HG02763 (cell line): ENCODE data around the gene KLHL29.

Source experiments
- ATAC-seq: cut with Tn5 transposase; IDR thresholded peaks from one replicate; pipeline ENCODE4 v1.9.1; 2021; ENCODE audit warnings: mild to moderate bottlenecking, moderate library complexity; ENCODE audit not compliant: unreplicated experiment

KLHL29 gene

DNA sequence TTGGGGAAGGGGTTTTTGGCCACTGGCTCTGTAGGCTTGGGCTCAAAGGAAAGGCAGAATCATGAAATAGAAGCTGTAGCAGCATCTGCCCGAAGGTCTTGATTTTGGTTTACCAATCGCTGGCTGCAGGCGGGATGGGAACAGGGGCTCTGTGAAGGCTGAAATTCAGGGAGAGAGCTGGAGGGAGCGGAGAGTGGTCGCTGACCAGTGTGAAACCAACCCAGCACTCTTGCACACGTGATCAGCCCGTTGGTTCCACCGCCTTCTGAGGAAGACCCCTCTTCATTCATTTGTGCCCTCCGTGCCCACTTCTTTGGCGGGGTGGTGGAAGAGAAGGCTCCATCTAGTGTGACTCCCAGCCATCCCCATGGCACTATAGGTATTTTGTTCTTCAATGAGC lies 82.6 kb downstream of the KLHL29 start:
- ATAC-seq, result no peak

DNA sequence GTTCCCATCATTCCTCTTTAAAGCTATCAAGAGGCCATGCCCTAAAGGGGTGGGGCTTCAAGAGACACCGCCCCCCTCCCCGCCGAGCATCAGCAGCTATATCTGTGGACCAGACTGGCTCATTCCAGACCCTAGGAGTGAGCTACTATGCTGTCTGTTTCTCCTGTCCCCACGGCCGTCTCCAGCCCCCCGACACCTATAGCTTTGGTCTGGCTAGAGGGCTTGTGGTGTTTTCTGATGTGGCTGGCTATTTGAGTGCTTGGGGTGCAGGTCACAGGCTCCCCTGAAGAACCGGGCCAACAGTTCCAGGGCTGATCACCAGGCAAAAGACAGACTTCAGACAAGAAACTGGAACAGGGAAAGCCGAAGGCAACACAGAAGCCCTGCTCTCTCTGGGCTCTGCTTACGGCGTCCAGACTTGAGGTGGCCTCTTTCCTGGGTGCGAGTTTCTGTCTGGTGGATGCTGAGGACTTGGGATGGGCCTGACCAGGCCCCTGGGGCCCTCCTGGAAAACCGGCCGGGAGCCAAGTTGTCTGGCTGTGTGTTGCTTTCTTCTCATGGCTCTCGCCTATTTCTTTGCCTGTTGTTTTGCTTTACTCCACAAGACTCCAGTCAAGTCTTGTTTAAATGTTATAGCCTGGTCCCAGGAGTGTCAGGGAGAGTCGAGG lies 83.6 kb downstream of the KLHL29 start:
- no peak for ATAC-seq

DNA sequence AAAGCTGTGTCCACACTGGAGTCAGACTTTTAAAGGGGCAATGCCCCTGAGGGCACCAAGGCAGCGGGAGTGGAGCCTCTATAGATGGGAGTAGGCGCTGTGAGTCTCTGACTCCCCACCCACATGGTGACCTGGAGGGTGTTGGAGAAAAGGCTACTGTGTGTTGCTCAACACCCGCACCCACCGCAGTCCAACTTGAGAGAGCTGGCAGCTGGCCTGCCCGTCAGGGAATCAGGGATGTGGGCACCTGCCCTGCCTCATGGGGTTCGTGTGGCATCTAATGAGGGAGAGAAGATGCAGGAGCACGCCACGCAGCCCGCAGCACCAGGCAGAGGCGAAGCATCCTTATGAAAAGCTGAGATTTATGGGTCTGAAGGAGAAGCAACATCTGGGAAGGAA lies 84.2 kb downstream of the KLHL29 start:
- ATAC-seq, result no peak

DNA sequence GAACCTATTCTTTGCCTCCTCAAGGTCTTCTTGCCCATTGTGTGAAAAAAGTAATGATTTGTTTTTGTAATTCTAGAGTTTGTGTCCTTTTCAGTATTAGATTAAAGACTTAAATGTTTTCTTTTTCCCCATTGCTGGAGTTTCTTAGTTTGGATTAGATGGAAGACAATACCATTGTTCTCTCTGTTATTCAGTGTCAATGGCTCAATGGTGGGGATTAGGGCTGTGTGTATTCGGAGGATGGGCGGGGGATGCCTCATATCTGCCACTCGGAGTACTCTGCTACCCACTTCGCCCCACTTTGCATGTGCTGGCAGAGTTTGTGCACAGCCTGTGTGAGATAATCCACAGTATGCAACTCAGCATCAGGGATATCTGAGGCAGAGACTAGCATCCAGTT lies 90.1 kb downstream of the KLHL29 start:
- ATAC-seq, result no peak

DNA sequence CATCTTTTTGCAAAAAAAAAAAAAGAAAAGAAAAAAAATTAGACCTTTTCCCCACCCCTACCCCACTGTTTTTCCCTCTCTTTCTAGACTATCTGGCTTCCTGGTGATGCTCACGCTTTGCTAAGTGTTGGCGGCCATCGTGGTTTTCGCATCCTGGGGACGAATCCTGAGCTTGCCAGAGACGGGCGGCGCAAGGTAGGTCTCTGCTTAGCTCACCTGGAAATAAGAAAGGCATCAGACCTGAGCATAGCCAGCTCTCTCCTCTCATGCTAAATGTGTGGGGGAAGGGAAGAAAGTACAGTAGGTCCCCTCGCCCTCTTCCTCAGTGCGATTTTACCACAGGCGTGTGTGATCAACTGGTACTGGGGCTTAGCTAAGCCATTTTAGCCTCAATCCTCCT lies 90.5 kb downstream of the KLHL29 start:
- ATAC-seq, result no peak

DNA sequence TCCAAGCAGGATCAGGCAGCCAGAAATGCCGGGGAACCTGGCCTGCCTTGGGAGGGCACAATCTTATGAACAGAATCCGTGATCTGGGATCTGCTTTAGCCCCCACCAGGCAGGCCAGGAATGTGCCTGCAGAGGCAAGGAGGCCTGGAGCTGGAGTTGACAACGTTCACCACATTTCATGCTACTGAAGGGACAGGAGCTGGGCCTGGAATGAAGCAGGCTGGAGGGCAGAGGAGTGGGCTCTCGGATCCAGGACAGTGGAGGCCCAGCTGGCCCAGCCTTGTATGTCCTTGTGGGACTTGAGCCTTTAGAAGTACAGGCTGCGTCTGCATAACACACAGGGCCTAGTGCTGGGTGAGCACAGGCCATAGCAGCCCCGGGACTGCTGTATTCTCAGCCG lies 91.8 kb downstream of the KLHL29 start:
- ATAC-seq, result no peak

DNA sequence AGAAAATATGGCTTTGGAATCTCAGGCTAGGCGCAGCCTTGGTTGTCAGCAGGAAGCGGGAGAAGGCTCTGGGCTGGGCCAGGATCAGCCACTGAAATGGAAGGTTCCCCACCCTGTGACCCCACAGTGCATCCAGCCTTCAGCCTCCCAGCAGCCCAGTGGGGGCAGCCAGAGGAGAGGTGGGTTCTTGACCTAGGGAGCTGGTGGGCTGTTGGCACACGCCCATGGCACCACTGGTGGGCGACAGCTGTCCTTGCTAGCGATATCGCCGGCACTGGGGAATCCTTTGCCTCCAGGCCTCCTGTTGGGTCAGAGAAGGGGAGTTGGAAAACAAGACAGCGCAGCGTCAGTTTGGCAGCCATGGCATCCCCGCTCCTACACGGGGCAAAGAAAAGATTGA lies 92.4 kb downstream of the KLHL29 start:
- ATAC-seq, result no peak

DNA sequence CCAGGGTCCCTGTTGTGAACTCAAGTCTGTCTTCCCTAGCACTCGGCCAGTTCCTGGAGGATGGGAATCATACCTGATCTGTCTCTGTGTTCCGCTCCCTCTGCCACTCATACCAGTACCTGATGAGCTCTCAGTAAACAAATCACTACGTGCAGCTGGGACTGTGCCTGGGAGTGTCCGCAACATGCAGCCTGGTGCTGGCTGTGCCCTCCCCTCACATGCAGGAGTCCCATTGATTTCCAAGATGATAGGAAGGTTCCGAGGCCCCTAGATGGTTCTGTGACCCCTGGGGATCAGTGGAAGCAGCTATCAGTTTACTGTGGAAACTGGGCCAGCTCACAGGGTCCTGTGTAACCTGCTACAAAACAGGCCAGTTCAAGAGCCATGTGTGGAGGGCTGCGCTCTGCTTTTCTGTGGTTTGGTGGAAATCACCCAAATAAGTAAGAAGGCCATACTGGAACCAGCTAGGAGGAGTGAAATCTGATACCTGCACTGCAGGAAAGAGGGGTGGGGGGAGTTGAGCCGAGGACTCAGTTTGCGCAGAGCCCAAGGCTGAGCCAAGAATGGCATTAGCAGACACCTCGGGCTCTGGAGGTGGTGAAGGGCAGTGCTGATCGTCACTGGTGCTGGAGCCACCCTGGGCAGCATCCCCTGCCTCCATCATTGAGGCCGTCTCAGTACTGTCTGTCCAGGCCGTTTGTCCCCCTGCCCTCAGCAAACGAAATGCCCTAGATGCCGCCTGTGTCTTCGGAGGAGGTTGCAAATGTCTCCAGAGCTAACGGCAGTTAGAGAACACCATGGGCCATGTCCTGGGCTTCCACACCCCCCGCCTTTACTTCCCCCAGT lies 93.3 kb downstream of the KLHL29 start:
- ATAC-seq, result no peak

DNA sequence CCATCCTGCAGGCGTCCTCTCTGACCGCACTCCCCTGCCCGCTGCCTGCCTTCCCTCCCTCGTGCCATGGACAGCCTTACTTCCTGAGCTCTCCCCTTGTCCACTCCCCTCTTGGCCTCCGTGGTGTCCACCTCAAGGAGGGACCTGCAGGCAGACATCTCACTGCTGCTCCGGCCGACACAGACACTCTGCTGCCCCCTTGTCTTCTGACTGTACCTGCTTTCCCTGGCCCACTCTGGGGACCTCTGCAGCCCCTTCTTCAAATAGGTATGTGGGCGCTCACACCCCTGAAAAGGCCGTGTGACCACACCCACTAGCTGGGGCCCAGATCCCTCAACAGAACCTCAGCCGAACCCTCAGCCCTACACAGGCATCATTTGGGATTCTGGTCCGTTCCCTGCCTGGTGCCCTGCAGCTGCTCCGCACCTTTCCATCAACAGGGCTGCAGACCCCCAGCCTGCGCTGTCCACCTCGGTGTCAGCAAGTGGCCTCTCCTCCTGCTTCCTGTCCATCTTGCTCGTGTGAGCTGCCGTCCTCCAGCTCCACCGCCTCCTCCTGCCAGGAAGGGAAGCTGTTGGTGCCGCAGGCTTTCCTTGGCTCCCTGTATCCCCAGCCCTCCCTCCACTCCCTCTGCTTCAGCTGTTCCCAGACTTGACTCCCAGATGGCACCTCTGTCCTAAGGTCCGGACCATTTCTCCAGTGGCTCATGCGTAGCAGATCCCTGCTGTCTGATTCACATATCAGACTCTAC lies 94.1 kb downstream of the KLHL29 start:
- ATAC-seq, result no peak

DNA sequence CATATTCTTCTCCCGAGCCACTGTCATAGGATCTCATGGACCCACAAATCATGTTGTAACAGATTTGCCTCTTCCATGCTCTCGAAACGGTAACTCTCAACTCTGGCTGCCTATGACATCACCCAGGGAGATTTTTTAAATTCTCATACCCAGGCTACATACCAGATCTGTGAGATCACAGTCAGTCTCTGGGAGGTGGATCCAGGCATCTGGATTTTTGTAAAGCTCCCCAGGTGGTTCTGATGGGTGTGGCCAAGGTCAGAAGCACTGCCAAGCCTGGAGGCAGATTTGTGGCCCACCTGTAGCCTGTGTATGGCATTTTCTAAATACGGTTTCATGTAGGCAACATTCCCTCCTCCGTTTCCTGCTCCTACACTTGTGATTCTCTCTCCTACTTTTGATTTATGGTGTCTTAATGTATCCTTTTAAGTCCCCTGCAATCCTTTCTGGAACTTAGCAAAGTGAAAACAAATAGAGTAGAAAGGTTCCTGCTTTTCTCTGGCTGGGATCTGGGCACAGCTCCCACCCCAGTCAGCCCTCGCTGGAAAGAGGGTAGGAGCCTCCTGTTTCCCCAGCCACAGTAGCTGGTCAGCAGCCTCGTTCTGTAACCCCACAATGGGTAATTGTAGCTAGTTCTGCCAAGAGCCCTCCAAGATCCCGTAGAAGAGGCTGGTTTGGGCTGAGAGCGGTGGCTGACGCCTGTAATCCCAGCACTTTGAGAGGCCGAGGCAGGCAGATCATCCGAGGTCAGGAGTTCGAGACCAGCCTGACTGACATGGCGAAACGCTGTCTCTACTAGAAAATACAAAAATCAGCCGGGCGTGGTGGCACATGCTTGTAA lies 96.2 kb downstream of the KLHL29 start:
- ATAC-seq, result no peak

DNA sequence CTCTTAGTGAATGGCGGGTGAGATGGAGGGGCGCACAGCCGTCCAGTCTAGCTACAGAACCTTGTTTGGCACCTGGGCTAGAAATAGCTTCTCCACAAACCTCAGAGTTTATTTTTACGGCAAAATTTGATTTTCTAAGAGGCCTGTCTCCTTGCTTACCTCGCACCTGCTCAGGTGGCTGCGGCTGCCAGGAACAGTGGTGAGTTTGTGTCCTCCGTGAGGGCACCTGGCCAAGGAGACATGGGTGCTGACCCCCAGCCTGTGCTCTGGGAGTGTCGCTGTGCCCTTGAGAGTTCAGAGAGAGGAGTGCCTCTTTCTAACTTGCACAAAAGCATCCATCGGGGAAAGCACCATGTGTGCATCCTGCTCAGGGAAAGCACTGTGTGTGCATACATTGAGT lies 97.2 kb downstream of the KLHL29 start:
- no peak for ATAC-seq

DNA sequence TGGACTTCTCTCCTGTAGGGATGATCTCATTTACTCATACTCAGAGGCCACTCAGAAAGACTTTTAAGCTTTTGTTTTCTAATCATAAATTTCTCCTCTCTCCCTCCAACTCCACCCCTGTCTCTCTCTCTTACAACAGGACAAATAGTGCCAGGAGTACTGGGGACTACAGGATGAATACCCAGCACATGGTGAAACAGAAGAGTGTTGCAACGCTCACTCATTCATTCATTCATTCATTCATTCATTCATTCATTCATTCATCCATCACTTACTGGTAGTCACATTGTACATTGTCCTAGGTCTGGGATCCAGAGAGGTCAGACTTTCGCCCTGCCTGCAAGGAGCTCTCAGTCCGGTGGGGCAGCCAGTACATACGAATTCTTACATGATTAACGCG lies 97.6 kb downstream of the KLHL29 start:
- ATAC-seq, result no peak

DNA sequence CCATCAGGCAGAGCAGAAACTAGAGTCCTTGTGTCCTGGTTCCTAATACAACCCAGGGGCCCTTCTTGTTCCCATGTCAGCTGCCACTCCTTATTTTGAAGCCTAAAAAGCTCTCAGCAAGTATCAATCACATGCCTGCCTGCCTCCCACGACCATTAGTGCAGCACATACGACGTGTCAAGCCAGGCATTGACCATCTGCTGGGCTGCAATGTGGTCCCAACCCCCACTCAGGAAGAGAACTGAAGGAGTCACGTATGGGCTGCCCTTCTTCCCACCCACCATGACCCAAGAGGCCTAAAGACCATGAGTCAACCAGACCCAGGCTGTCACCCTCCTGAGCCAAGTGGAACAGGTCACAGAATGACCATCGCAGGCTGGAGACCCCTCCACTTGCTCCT lies 98.8 kb downstream of the KLHL29 start:
- no peak for ATAC-seq

DNA sequence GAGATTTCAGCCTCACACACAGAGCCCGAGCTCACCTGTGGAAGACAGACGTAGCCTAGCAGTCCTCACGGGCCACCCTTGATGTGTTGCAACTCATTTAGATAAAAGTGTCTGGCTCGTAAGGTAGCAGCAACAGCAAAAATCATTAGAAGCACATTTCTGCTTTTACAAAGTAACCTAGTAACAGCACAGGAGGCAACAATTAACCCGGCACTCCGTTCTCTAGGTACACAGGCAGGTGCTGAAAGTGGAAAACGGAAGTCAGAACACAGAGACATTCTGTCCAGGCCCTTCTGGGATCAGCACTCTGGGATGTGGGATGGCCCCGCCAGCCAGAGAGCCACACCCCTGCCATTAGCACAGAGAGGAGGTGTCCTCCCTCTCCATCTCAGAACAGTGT lies 99.3 kb downstream of the KLHL29 start:
- ATAC-seq, result no peak

DNA sequence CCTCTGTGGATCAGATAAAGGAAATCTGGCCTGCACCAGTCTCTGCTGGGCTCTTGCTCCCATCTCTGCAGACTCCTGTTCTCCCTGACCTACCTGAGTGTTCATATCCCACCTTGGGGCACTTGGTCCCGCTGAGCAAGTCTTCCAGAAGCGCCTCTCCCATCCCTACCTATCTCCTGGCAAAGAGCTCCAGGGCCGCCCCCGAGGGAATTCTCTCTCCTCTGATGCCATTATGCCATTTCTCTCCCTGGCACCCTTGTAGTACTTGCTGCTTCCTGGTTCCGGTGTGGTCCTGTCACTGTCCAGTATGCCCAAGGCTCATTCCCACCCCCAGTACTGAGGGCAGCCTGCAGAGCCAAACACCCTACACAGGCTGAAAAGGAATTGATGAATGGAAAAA lies 99.8 kb downstream of the KLHL29 start:
- no peak for ATAC-seq

DNA sequence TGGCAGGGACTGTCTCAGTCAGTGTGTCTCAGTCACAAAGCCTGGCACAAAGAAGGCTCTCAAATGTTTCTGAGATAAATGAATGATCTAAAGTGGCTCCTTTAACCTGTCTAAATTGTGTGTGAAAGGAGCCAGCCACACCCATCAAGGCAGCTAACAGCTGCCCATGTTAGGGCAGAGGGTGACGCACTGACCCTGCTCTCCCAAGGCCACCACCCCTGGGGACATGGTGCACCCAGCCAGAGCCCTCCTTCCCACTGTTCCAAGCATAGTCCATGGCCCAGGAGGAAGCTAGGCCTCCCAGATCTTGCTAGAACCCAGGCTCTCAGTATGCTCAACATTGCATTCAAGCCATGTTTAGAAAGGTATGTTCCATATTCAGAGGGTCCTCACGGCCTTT lies 100.3 kb downstream of the KLHL29 start:
- ATAC-seq, result no peak

DNA sequence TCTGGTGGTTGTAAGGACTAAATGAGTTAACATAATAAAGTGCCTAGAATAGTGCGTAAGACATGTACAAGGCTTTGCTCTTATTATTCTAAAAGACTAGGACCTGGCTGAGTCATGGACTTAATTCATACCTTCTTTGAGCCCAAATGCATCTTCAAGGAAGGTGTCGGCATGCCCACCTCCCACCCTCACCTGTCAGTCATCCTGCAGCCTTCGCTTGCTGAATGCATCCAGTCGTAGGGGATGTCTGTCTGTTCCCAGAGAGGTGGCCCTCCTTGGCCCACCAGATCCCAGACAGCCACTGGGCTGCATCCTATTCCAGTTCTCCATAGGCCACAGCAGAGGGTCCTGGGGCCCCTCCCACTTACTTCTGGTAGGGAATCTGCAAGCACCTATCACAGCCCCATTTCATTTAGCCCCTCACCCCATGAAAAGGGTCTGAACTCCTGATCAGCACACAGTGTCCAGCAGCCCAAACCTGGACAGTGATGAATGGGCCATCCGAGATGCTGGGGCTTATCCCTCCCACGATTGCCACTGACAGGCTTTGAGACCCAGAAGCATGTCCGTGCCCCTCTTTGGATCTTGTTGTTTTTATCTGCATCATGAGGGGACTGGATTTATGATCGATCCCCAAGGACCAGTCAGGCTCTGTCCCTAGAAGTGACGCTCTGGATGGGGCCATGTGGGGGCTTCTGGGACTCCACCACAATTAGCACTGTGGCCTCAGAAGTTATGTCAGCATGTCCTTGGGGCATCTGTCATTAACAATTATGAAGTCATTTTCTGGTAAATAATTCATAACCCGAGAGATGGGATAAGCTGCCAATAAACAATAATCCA lies 101.1 kb downstream of the KLHL29 start:
- ATAC-seq, result no peak

DNA sequence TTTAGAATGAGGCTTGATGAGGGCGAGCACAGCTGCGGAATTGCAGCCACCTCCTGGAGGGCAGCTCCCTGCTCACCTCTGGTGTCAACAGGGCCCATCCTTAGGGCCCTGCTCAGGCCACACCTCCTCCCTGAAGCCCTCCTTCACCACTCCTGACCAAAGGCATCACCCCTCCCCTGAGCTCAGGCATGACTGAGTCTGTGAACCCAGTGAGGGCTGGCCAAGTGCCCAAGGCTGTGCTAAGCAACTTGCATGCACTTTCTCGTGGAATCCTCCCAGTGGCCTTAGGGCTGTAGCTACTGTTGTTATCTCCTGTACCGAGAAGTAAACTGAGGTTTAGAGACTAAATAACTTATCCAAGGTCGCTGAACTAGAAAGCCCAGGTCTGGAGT lies 101.7 kb downstream of the KLHL29 start:
- no peak for ATAC-seq

DNA sequence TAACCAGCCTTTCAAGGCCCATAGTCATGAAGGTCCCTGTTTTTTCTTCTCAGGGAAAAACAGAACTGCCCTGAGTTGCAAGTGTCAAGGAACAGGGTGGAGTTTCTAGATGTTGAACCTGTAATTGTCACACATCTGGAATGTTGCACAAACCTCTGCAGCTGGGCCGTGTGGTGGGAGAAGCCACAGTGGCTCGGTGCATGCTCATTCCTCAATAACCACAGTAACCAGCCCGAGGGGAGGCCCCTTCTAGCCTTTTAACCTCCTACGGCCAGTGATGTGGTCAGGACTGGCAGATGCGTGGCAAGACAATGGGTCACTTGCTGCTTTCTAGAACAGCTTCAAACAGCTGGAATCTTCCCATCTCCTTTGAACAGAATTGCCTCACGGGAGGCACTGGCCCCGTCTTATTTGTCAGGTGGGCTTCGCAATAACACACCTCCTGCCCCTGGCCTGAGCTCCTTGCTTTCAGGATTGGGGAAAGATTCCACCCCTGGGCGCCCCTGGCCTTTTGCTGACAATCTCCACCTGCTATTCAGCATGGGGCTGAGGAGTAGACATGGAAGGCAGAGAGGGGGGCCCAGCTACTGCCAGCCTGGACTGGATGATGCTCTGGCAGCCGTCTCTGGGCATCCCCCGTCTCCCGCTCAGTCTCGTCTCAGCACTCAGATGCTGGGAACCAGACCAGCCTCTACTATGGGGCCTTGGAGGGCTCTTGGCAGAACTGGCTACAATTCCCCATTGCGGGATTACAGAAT lies 102.9 kb downstream of the KLHL29 start:
- ATAC-seq, result no peak
